ENCODE data around the gene IFI44. TPM values are rescaled to one million over a fixed set of nuclear protein-coding genes. Genes with fewer than 3 reads are reported as not detected.

Gene IFI44
- total RNA-seq, 1 donor from 2014 or later, result 3.5 TPM

GRCh38 chr1:78630600-78630999 is 19.0 kb upstream of the IFI44 start:
- DNase-seq (ENCODE audit: low read depth), result no peak
- no peaks in the 10 kb centered on the region for H3K36me3 ChIP-seq (ENCODE audit: control insufficient read depth, insufficient read depth, low read length)
- no peaks in the 10 kb centered on the region for H3K27me3 ChIP-seq (ENCODE audit: control insufficient read depth, insufficient read depth, low read length)
- no peak for TF ChIP-seq CTCF (IDR thresholded peaks at IDR 0.05; ENCODE audit: insufficient read depth, low read length, poor library complexity, severe bottlenecking)
- H3K4me3 ChIP-seq (ENCODE audit: low read depth, low read length), result no peak overlapping the region

GRCh38 chr1:78633209-78633608 is 16.4 kb upstream of the IFI44 start:
- TF ChIP-seq CTCF (IDR thresholded peaks at IDR 0.05; ENCODE audit: insufficient read depth, low read length, poor library complexity, severe bottlenecking), result no peak
- no peak overlapping the region for H3K4me3 ChIP-seq (ENCODE audit: low read depth, low read length)
- DNase-seq (ENCODE audit: low read depth), result no peak
- no peaks in the 10 kb centered on the region for H3K36me3 ChIP-seq (ENCODE audit: control insufficient read depth, insufficient read depth, low read length)
- H3K27me3 ChIP-seq (ENCODE audit: control insufficient read depth, insufficient read depth, low read length), result no peaks in the 10 kb centered on the region

- Histone ChIP-seq H3K36me3 (ENCODE audit: control insufficient read depth, insufficient read depth, low read length) (no peaks in the 10 kb centered on the region), H3K4me3 (ENCODE audit: low read depth, low read length) (no peak overlapping the region), H3K27me3 (ENCODE audit: control insufficient read depth, insufficient read depth, low read length) (no peaks in the 10 kb centered on the region)
- TF ChIP-seq CTCF (IDR thresholded peaks at IDR 0.05; ENCODE audit: insufficient read depth, low read length, poor library complexity, severe bottlenecking), result no peak
- DNase-seq (ENCODE audit: low read depth), result no peak
These were observed 9.2 kb upstream of the IFI44 start for GRCh38 chr1:78640462-78640861.

- no peak for DNase-seq (ENCODE audit: low read depth)
These were observed 8.1 kb upstream of the IFI44 start for GRCh38 chr1:78641558-78641957.

GRCh38 chr1:78645723-78646122 is 3.9 kb upstream of the IFI44 start:
- H3K4me3 ChIP-seq (ENCODE audit: low read depth, low read length), result no peak overlapping the region
- H3K27me3 ChIP-seq (ENCODE audit: control insufficient read depth, insufficient read depth, low read length), result no peaks in the 10 kb centered on the region
- DNase-seq (ENCODE audit: low read depth), result no peak
- no peak for TF ChIP-seq CTCF (IDR thresholded peaks at IDR 0.05; ENCODE audit: insufficient read depth, low read length, poor library complexity, severe bottlenecking)
- no peaks in the 10 kb centered on the region for H3K36me3 ChIP-seq (ENCODE audit: control insufficient read depth, insufficient read depth, low read length)

More at GRCh38 chr1:78641558-78641957, 8.1 kb upstream of the IFI44 start:
- Histone ChIP-seq H3K4me3 (ENCODE audit: low read depth, low read length) (no peak overlapping the region), H3K36me3 (ENCODE audit: control insufficient read depth, insufficient read depth, low read length) (no peaks in the 10 kb centered on the region), H3K27me3 (ENCODE audit: control insufficient read depth, insufficient read depth, low read length) (no peaks in the 10 kb centered on the region)
- no peak for TF ChIP-seq CTCF (IDR thresholded peaks at IDR 0.05; ENCODE audit: insufficient read depth, low read length, poor library complexity, severe bottlenecking)

- DNase-seq (ENCODE audit: low read depth), result no peak
- Histone ChIP-seq H3K27me3 (ENCODE audit: control insufficient read depth, insufficient read depth, low read length) (no peaks in the 10 kb centered on the region), H3K36me3 (ENCODE audit: control insufficient read depth, insufficient read depth, low read length) (no peaks in the 10 kb centered on the region), H3K4me3 (ENCODE audit: low read depth, low read length) (no peak overlapping the region)
- TF ChIP-seq CTCF (IDR thresholded peaks at IDR 0.05; ENCODE audit: insufficient read depth, low read length, poor library complexity, severe bottlenecking), result no peak
These were observed 2.4 kb upstream of the IFI44 start for GRCh38 chr1:78647238-78647637.

Data from kidney epithelial cell (primary cell).